HEK293 (cell line): ENCODE results near the gene RGS7.

Source experiments
- CTCF ChIA-PET: fragments of 350-600 bp; formaldehyde crosslinking; extraction: SDS; loops from one replicate; lab custom pipeline; 2021; ENCODE audit warnings: antibody characterized with exemption; lab: Yijun Ruan, JAX
- POLR2A ChIA-PET: fragments of 300-600 bp; formaldehyde crosslinking; extraction: SDS; loops from one replicate; lab custom pipeline; 2020; ENCODE audit warnings: antibody characterized with exemption, inconsistent platforms; lab: Yijun Ruan, JAX
- H3K27ac ChIP-seq: fragments of 200-500 bp; sonication (Bioruptor generic); 2 replicates; pipeline ENCODE4 v1.5.1; 2014; ENCODE audit warnings: low read depth, low read length, control low read depth, inconsistent platforms; ENCODE audit errors: extremely low read depth
- H3K36me3 ChIP-seq, 2 experiments: fragments of 200-500 bp in 1 of 2; sonication (Bioruptor generic) in 1 of 2; 1 replicate in 1 of 2; 2 replicates in 1 of 2; pipeline ENCODE4 v1.5.1; 2014 to 2017; ENCODE audit warnings: inconsistent platforms in 2 of 2, low read length in 2 of 2; ENCODE audit not compliant: control insufficient read depth in 2 of 2, insufficient read depth in 1 of 2
- H3K4me1 ChIP-seq: fragments of 200-500 bp; sonication (Bioruptor generic); 2 replicates; pipeline ENCODE4 v1.5.1; 2014; ENCODE audit warnings: mild to moderate bottlenecking, low read length, inconsistent platforms; ENCODE audit not compliant: control insufficient read depth, insufficient read depth
- H3K4me3 ChIP-seq: 2 replicates; pipeline ENCODE4 v1.5.1; 2011; ENCODE audit warnings: low read depth, mild to moderate bottlenecking, control low read depth, low read length, moderate library complexity
- H3K9me3 ChIP-seq: fragments of 200-500 bp; sonication (Bioruptor generic); 2 replicates; pipeline ENCODE4 v1.5.1; 2014; ENCODE audit warnings: low read depth, low read length, inconsistent platforms; ENCODE audit not compliant: control insufficient read depth, insufficient read depth
- GLIS2 ChIP-seq: fragments of 450-650 bp; formaldehyde crosslinking; IDR thresholded peaks from 2 replicates; pipeline ENCODE4 v1.5.1; 2016; ENCODE audit warnings: missing biosample characterization, missing genetic modification characterization
- INSM2 ChIP-seq: fragments of 450-650 bp; formaldehyde crosslinking; IDR thresholded peaks from 2 replicates; pipeline ENCODE4 v1.5.1; 2016; ENCODE audit warnings: missing biosample characterization, missing genetic modification characterization
- PRDM6 ChIP-seq: fragments of 450-650 bp; formaldehyde crosslinking; IDR thresholded peaks from 2 replicates; pipeline ENCODE4 v1.5.1; 2017; ENCODE audit warnings: missing biosample characterization, missing genetic modification characterization
- ZBTB20 ChIP-seq: fragments of 450-650 bp; formaldehyde crosslinking; IDR thresholded peaks from 2 replicates; pipeline ENCODE4 v1.5.1; 2016; ENCODE audit warnings: missing biosample characterization, missing genetic modification characterization
- ZFP37 ChIP-seq: fragments of 450-650 bp; formaldehyde crosslinking; IDR thresholded peaks from 2 replicates; pipeline ENCODE4 v1.5.1; 2016; ENCODE audit warnings: missing biosample characterization, missing genetic modification characterization
- ZNF114 ChIP-seq: fragments of 450-650 bp; formaldehyde crosslinking; IDR thresholded peaks from 2 replicates; pipeline ENCODE4 v1.5.0; 2017; ENCODE audit warnings: missing biosample characterization, missing genetic modification characterization
- ZNF2 ChIP-seq: fragments of 450-650 bp; formaldehyde crosslinking; IDR thresholded peaks from 2 replicates; pipeline ENCODE4 v1.5.1; 2016; ENCODE audit warnings: missing biosample characterization, missing genetic modification characterization
- ZNF280D ChIP-seq: fragments of 450-650 bp; formaldehyde crosslinking; IDR thresholded peaks from 2 replicates; pipeline ENCODE4 v1.5.1; 2016; ENCODE audit warnings: missing biosample characterization, missing genetic modification characterization
- ZNF341 ChIP-seq: fragments of 450-650 bp; formaldehyde crosslinking; IDR thresholded peaks from 2 replicates; pipeline ENCODE4; 2016; ENCODE audit warnings: low read depth, missing biosample characterization, missing genetic modification characterization
- ZNF350 ChIP-seq: fragments of 450-650 bp; formaldehyde crosslinking; IDR thresholded peaks from 2 replicates; pipeline ENCODE4 v1.5.0; 2017; ENCODE audit warnings: missing biosample characterization, mild to moderate bottlenecking, missing genetic modification characterization
- ZNF354C ChIP-seq: fragments of 450-650 bp; formaldehyde crosslinking; IDR thresholded peaks from 2 replicates; pipeline ENCODE4 v1.5.1; 2016; ENCODE audit warnings: missing biosample characterization, missing genetic modification characterization, low read depth, borderline replicate concordance
- ZNF404 ChIP-seq: fragments of 450-650 bp; formaldehyde crosslinking; IDR thresholded peaks from 2 replicates; pipeline ENCODE4 v1.5.1; 2017; ENCODE audit warnings: missing biosample characterization, missing genetic modification characterization
- ZNF416 ChIP-seq: fragments of 450-650 bp; formaldehyde crosslinking; IDR thresholded peaks from 2 replicates; pipeline ENCODE4 v1.5.1; 2016; ENCODE audit warnings: missing biosample characterization, missing genetic modification characterization
- ZNF513 ChIP-seq: fragments of 450-650 bp; IDR thresholded peaks from 2 replicates; pipeline ENCODE4 v1.5.1; 2018; ENCODE audit warnings: missing biosample characterization, missing genetic modification characterization
- ZNF561 ChIP-seq: fragments of 450-650 bp; IDR thresholded peaks from 2 replicates; pipeline ENCODE4 v1.5.1; 2018; ENCODE audit warnings: missing biosample characterization, missing genetic modification characterization, borderline replicate concordance
- ZNF600 ChIP-seq: fragments of 450-650 bp; formaldehyde crosslinking; IDR thresholded peaks from 2 replicates; pipeline ENCODE4 v1.5.1; 2016; ENCODE audit warnings: missing biosample characterization, missing genetic modification characterization
- ZNF776 ChIP-seq: fragments of 450-650 bp; formaldehyde crosslinking; IDR thresholded peaks from 2 replicates; pipeline ENCODE4 v1.5.0; 2017; ENCODE audit warnings: missing biosample characterization, missing genetic modification characterization, borderline replicate concordance
- ZSCAN18 ChIP-seq: fragments of 450-650 bp; formaldehyde crosslinking; IDR thresholded peaks from 2 replicates; pipeline ENCODE4 v1.5.1; 2016; ENCODE audit warnings: missing biosample characterization, missing genetic modification characterization
- TF ChIP-seq, protein P1 (sequence below): fragments of 450-650 bp; formaldehyde crosslinking; IDR thresholded peaks from 2 replicates; pipeline ENCODE4 v1.5.1; 2017; ENCODE audit warnings: missing biosample characterization, mild to moderate bottlenecking, missing genetic modification characterization, moderate library complexity
- TF ChIP-seq, protein P2 (sequence below): sonication (generic); formaldehyde crosslinking; IDR thresholded peaks from 2 replicates; pipeline ENCODE4 v1.8.1; 2022; ENCODE audit warnings: mild to moderate bottlenecking, moderate library complexity, missing genetic modification reagents

The RGS7 gene

DNA sequence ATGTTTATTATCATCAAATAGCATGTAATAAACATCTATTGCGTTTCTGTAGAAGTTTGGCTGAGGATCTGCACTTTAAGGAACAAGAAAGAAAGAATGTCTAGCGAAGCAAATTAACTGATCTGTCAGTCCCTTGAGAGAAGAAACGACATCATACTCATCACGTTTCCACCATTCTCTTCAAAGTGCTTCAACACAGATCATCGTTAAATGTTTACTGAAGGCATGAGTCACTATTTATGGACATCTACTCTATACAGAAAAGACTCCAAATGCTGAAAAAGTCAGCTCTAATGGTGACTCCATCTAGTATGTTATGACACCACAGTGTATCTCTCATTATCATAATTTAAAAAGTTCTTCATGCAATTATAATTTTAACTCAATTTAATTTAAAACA, 369.1 kb downstream of the RGS7 start (continued):
- TF ChIP-seq, protein P1, sequence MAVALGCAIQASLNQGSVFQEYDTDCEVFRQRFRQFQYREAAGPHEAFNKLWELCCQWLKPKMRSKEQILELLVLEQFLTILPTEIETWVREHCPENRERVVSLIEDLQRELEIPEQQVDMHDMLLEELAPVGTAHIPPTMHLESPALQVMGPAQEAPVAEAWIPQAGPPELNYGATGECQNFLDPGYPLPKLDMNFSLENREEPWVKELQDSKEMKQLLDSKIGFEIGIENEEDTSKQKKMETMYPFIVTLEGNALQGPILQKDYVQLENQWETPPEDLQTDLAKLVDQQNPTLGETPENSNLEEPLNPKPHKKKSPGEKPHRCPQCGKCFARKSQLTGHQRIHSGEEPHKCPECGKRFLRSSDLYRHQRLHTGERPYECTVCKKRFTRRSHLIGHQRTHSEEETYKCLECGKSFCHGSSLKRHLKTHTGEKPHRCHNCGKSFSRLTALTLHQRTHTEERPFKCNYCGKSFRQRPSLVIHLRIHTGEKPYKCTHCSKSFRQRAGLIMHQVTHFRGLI (tag by site-specific recombination), result no peak
- TF ChIP-seq ZBTB20 (no peak), ZNF416 (tag by site-specific recombination) (no peak), ZNF513 (tag by site-specific recombination) (0 out of 2 replicates have a peak, but pooled peaks have one; percentile 17), ZNF776 (tag by site-specific recombination) (no peak), INSM2 (tag by site-specific recombination) (peak; percentile 33; the same call in 1 of the 2 replicates), ZNF350 (tag by site-specific recombination) (no peak), PRDM6 (tag by site-specific recombination) (peak; percentile 58), ZNF404 (tag by site-specific recombination) (no peak), ZNF600 (tag by site-specific recombination) (no peak), ZNF561 (tag by site-specific recombination) (no peak), ZNF114 (tag by site-specific recombination) (no peak), ZNF2 (no peak), ZSCAN18 (tag by site-specific recombination) (no peak), ZNF354C (tag by site-specific recombination) (no peak), GLIS2 (no peak), ZNF341 (tag by site-specific recombination) (no peak), ZFP37 (tag by site-specific recombination) (no peak)
- TF ChIP-seq, protein P2, sequence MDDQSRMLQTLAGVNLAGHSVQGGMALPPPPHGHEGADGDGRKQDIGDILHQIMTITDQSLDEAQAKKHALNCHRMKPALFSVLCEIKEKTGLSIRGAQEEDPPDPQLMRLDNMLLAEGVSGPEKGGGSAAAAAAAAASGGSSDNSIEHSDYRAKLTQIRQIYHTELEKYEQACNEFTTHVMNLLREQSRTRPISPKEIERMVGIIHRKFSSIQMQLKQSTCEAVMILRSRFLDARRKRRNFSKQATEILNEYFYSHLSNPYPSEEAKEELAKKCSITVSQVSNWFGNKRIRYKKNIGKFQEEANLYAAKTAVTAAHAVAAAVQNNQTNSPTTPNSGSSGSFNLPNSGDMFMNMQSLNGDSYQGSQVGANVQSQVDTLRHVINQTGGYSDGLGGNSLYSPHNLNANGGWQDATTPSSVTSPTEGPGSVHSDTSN (CRISPR knock-in tag), result no peak
- TF ChIP-seq, all 188 proteins: peak for 9

GRCh38 chr1:240985081-240985480, 371.9 kb downstream of the RGS7 start:
- Histone ChIP-seq H3K4me1 (0 out of 2 replicates have a peak, but pooled peaks cover 3% of the 10 kb centered on the region), H3K36me3 (no peaks in the 10 kb centered on the region)
- POLR2A ChIA-PET, result no interaction called here
- TF ChIP-seq ZNF114 (tag by site-specific recombination) (no peak), ZNF280D (tag by site-specific recombination) (no peak)
- TF ChIP-seq, all 188 proteins: peak for 0
- no peaks in the 10 kb centered on the region for H3K9me3 ChIP-seq
- no peak overlapping the region for H3K4me3 ChIP-seq
- CTCF ChIA-PET, result no interaction called here
- no peak overlapping the region for H3K27ac ChIP-seq
